HepG2 (cell line): Measurements from ENCODE around the gene DOP1B. TPM values are rescaled to one million over a fixed set of nuclear protein-coding genes. Genes with fewer than 3 reads are reported as not detected.

Source experiments
- ATAC-seq: fragments of 200-7000 bp; cut with Tn5 transposase; 3 replicates; pipeline ENCODE4 v1.9.1; 2020; ENCODE audit warnings: mild to moderate bottlenecking, moderate library complexity
- BruUV-seq: library from RNA; stranded (reverse); fragments of 400-500 nt; replicated peaks from 2 replicates; lab custom pipeline; 2021; lab: Mats Ljungman, UMichigan
- CTCF ChIA-PET: fragments of 300-600 bp; formaldehyde crosslinking; extraction: SDS; loops from one replicate; lab custom pipeline; 2021; ENCODE audit warnings: low total read pairs, inconsistent platforms, low intra/inter-chr PET ratio; lab: Yijun Ruan, JAX
- POLR2A ChIA-PET: fragments of 350-600 bp; sonication (Branson Sonifier 250); formaldehyde crosslinking; loops from one replicate; lab custom pipeline; 2020; ENCODE audit warnings: antibody characterized with exemption, inconsistent platforms; lab: Yijun Ruan, JAX
- DNase-seq: peaks from one replicate; pipeline ENCODE4 v3.0.0-alpha.2; 2015; ENCODE audit warnings: low spot score
- FAIRE-seq: peaks from 3 replicates; lab custom pipeline; 2011; peaks lifted over from hg19 to GRCh38; lab: Jason Lieb, UNC
- H2AFZ ChIP-seq: one replicate; pipeline ENCODE4 v1.6.1; 2011; ENCODE audit warnings: low read length, inconsistent platforms
- H3K27ac ChIP-seq: fragments of 300-600 bp; 3 replicates; pipeline ENCODE4 v1.8.0; 2011; ENCODE audit warnings: mixed run types, mild to moderate bottlenecking, mixed read lengths, low read length, inconsistent platforms; ENCODE audit not compliant: insufficient read depth; ENCODE audit errors: extremely low read length
- H3K27me3 ChIP-seq, 2 experiments: fragments of 200-600 bp in 1 of 2; 2 replicates in 1 of 2; 3 replicates in 1 of 2; pipeline versions ENCODE4 v1.6.0 to v1.8.0; 2011; ENCODE audit warnings: low read length in 2 of 2, mild to moderate bottlenecking in 2 of 2, moderate library complexity in 2 of 2, inconsistent platforms in 1 of 2; ENCODE audit not compliant: insufficient read depth in 2 of 2, control insufficient read depth in 1 of 2
- H3K36me3 ChIP-seq, 2 experiments: fragments of 200-600 bp in 1 of 2; replicated peaks in 1 of 2; 2 replicates in 1 of 2; 3 replicates in 1 of 2; pipeline versions ENCODE4 v1.5.1 to v1.8.0; 2011; ENCODE audit warnings: low read length in 2 of 2, inconsistent platforms in 1 of 2; ENCODE audit not compliant: insufficient read depth in 2 of 2, control insufficient read depth in 1 of 2
- H3K4me1 ChIP-seq: 2 replicates; pipeline ENCODE4 v1.5.1; 2012; ENCODE audit warnings: low read length, inconsistent platforms; ENCODE audit not compliant: insufficient read depth
- H3K4me2 ChIP-seq: 2 replicates; pipeline ENCODE4 v1.6.0; 2011; ENCODE audit warnings: low read depth, low read length, inconsistent platforms
- H3K4me3 ChIP-seq, 3 experiments: fragments of 200-600 bp in 1 of 3; sonication (generic), shearing (Covaris generic) in 1 of 3; replicated peaks in 1 of 3; 2 replicates each; pipeline ENCODE4 v1.5.1; 2011 to 2016; ENCODE audit warnings: low read length in 3 of 3, inconsistent platforms in 2 of 3, low read depth in 2 of 3, mild to moderate bottlenecking in 2 of 3, control low read depth in 1 of 3, mixed read lengths in 1 of 3; ENCODE audit not compliant: insufficient read depth in 1 of 3
- H3K79me2 ChIP-seq: one replicate; pipeline ENCODE4 v1.6.1; 2011; ENCODE audit warnings: low read length, inconsistent platforms; ENCODE audit not compliant: insufficient read depth
- H3K9ac ChIP-seq: 2 replicates; pipeline ENCODE4 v1.6.0; 2011; ENCODE audit warnings: mild to moderate bottlenecking, low read depth, low read length, inconsistent platforms; ENCODE audit not compliant: insufficient read depth
- H3K9me3 ChIP-seq: 2 replicates; pipeline ENCODE4 v1.5.1; 2012; ENCODE audit warnings: mild to moderate bottlenecking, low read length
- H4K20me1 ChIP-seq: 2 replicates; pipeline ENCODE4 v1.6.0; 2011; ENCODE audit warnings: inconsistent platforms, mild to moderate bottlenecking, low read length, moderate library complexity; ENCODE audit not compliant: insufficient read depth
- HOXD1 ChIP-seq: sonication (generic); formaldehyde crosslinking; IDR thresholded peaks from 2 replicates; pipeline ENCODE4 v1.5.0; 2020; ENCODE audit warnings: missing genetic modification reagents
- JUN ChIP-seq: sonication (generic); formaldehyde crosslinking; IDR thresholded peaks from 2 replicates; pipeline ENCODE4 v1.4.0; 2020; ENCODE audit warnings: mild to moderate bottlenecking, missing genetic modification reagents
- MAFF ChIP-seq: IDR thresholded peaks from 2 replicates; pipeline ENCODE4 v1.6.1; 2011; ENCODE audit warnings: low read depth, low read length, improper control_type of control experiment
- MAFG ChIP-seq: sonication (generic); formaldehyde crosslinking; IDR thresholded peaks from 2 replicates; pipeline ENCODE4 v1.5.1; 2020; ENCODE audit warnings: mild to moderate bottlenecking, missing genetic modification reagents
- MAFK ChIP-seq, 2 experiments: IDR thresholded peaks in 1 of 2; conservative IDR thresholded peaks in 1 of 2; 2 replicates each; pipeline ENCODE4 v1.6.1; 2011; ENCODE audit warnings: improper control_type of control experiment in 2 of 2, low read length in 2 of 2
- MIER3 ChIP-seq: IDR thresholded peaks from 2 replicates; pipeline ENCODE4 v1.6.1; 2016; ENCODE audit warnings: missing compliant biosample characterization, borderline replicate concordance
- POLR2A ChIP-seq, 2 experiments: IDR thresholded peaks; 2 replicates each; pipeline ENCODE4 v1.6.1; 2011; ENCODE audit warnings: low read depth in 2 of 2, low read length in 2 of 2, mild to moderate bottlenecking in 1 of 2, moderate library complexity in 1 of 2; ENCODE audit not compliant: insufficient read depth in 1 of 2
- TBP ChIP-seq: sonication (generic); formaldehyde crosslinking; IDR thresholded peaks from 2 replicates; pipeline ENCODE4 v1.5.0; 2020; ENCODE audit warnings: missing genetic modification reagents
- ZBTB25 ChIP-seq: IDR thresholded peaks from 2 replicates; pipeline ENCODE4 v1.6.1; 2018; ENCODE audit warnings: missing genetic modification reagents
- ZNF235 ChIP-seq: sonication (generic); formaldehyde crosslinking; IDR thresholded peaks from 2 replicates; pipeline ENCODE4 v1.8.1; 2023; ENCODE audit warnings: mild to moderate bottlenecking, missing genetic modification reagents, borderline replicate concordance
- ZSCAN20 ChIP-seq: sonication (generic); formaldehyde crosslinking; IDR thresholded peaks from 2 replicates; pipeline ENCODE4 v1.4.0; 2020; ENCODE audit warnings: missing genetic modification reagents, mild to moderate bottlenecking, borderline replicate concordance
- ZSCAN21 ChIP-seq: sonication (generic); formaldehyde crosslinking; IDR thresholded peaks from 2 replicates; pipeline ENCODE4 v1.8.0; 2022; ENCODE audit warnings: mild to moderate bottlenecking, missing genetic modification reagents, moderate library complexity, borderline replicate concordance
- WGBS: methylation state at CpG from one replicate; pipeline ENCODE4 v1.1.6; 2017; ENCODE audit warnings: low lambda C conversion rate; 5-methylcytosine and 5-hydroxymethylcytosine counted together
- in situ Hi-C: cut with HindIII; loops from 2 replicates; pipeline ENCODE4 v1.10.0; 2017; ENCODE audit warnings: low pct_unique_long_range_greater_than_20kb; ENCODE audit not compliant: extremely low pct_ligation_motif_present
- intact Hi-C: fragments of 100-400 bp; cut with micrococcal nuclease; formaldehyde crosslinking; loops from one replicate; pipeline ENCODE4 v1.10.0; 2022; ENCODE audit not compliant: unreplicated experiment
- polyA plus RNA-seq, 8 experiments: library from polyadenylated mRNA; depleted of rRNA in 3 of 8; stranded (reverse) in 7 of 8; unstranded in 1 of 8; fragments of >200 nt; fragmentation: Illumina TruSeq in 4 of 8; extraction: Trizol in 4 of 8; gene quantifications; 2 replicates each; pipeline versions ENCODE4 v1.2.1 to v1.2.3, GENCODE V29; 2011 to 2016; ENCODE audit warnings: low read depth in 4 of 8, missing spikeins in 1 of 8, mixed read lengths in 1 of 8; ENCODE audit not compliant: insufficient read depth in 1 of 8
- total RNA-seq, 5 experiments: library from RNA; depleted of rRNA; stranded (reverse); fragments of >200 nt; fragmentation: Illumina TruSeq; extraction: Trizol; gene quantifications; 2 replicates each; pipeline ENCODE4 v1.2.3, GENCODE V29; 2016; ENCODE audit warnings: low read depth in 1 of 5
- TF ChIP-seq, protein P1 (sequence below): IDR thresholded peaks from 2 replicates; pipeline ENCODE4 v1.6.1; 2016; ENCODE audit warnings: missing compliant biosample characterization, missing genetic modification reagents, borderline replicate concordance
- TF ChIP-seq, protein P2 (sequence below): sonication (generic); formaldehyde crosslinking; IDR thresholded peaks from 2 replicates; pipeline ENCODE4 v1.5.0; 2020; ENCODE audit warnings: missing genetic modification reagents
- TF ChIP-seq, protein P3 (sequence below): sonication (generic); formaldehyde crosslinking; IDR thresholded peaks from 2 replicates; pipeline ENCODE4 v1.4.0; 2020; ENCODE audit warnings: missing genetic modification reagents, borderline replicate concordance

DOP1B gene
- total and polyA plus RNA-seq, 2 of the 13 experiments (the other 11 are each of a cell fraction or from before 2014, with no cell fraction given), result 2.8 to 3.2 TPM

- DNase-seq (no peak), ATAC-seq (no peak), FAIRE-seq (no peak)
- POLR2A ChIA-PET, result no interaction called here
- Histone ChIP-seq H2AFZ (no peak overlapping the region), H3K4me1 (no peaks in the 10 kb centered on the region), H3K36me3 (peaks cover 0 to 2% of the 10 kb centered on the region in 2 experiments; a peak in 2 of 5 replicates), H3K9me3 (no peaks in the 10 kb centered on the region), H3K4me3 (no peak overlapping the region), H3K9ac (no peak overlapping the region), H4K20me1 (no peaks in the 10 kb centered on the region), H3K79me2 (no peaks in the 10 kb centered on the region), H3K27me3 (no peaks in the 10 kb centered on the region), H3K4me2 (no peak overlapping the region), H3K27ac (no peak overlapping the region)
- BruUV-seq, result no TSS peak
- CTCF ChIA-PET, result no interaction called here
- in situ Hi-C loops (no loop called here), intact Hi-C loops (no loop called here)
- WGBS, result 90% methylated on average over 4 of the region's 7 CpGs
- TF ChIP-seq, protein P1, sequence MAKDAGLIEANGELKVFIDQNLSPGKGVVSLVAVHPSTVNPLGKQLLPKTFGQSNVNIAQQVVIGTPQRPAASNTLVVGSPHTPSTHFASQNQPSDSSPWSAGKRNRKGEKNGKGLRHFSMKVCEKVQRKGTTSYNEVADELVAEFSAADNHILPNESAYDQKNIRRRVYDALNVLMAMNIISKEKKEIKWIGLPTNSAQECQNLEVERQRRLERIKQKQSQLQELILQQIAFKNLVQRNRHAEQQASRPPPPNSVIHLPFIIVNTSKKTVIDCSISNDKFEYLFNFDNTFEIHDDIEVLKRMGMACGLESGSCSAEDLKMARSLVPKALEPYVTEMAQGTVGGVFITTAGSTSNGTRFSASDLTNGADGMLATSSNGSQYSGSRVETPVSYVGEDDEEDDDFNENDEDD (CRISPR knock-in tag), result no peak
- no peak for TF ChIP-seq ZSCAN20 (CRISPR knock-in tag)
- no peak for TF ChIP-seq HOXD1
- no peak for TF ChIP-seq TBP (CRISPR knock-in tag)
- no peak for TF ChIP-seq MIER3
- peak; percentile 75 for TF ChIP-seq MAFF
- no peak for TF ChIP-seq MAFG
- no peak for TF ChIP-seq POLR2A (IDR thresholded peaks at IDR 0.05; ENCODE audit: insufficient read depth in 1 of 2, low read depth in 2 of 2, low read length in 2 of 2)
- TF ChIP-seq ZBTB25 (CRISPR knock-in tag), result no peak
- TF ChIP-seq, protein P2, sequence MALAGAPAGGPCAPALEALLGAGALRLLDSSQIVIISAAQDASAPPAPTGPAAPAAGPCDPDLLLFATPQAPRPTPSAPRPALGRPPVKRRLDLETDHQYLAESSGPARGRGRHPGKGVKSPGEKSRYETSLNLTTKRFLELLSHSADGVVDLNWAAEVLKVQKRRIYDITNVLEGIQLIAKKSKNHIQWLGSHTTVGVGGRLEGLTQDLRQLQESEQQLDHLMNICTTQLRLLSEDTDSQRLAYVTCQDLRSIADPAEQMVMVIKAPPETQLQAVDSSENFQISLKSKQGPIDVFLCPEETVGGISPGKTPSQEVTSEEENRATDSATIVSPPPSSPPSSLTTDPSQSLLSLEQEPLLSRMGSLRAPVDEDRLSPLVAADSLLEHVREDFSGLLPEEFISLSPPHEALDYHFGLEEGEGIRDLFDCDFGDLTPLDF (CRISPR knock-in tag), result no peak
- peak; percentile 55 to 90; a peak in 3 of 4 replicates for TF ChIP-seq MAFK (conservative IDR thresholded peaks at IDR 0.05 in 1 of 2, IDR thresholded peaks at IDR 0.05 in 1 of 2; ENCODE audit: low read length in 2 of 2)
- no peak for TF ChIP-seq JUN (CRISPR knock-in tag)
- TF ChIP-seq ZNF235 (CRISPR knock-in tag), result no peak
- TF ChIP-seq, protein P3, sequence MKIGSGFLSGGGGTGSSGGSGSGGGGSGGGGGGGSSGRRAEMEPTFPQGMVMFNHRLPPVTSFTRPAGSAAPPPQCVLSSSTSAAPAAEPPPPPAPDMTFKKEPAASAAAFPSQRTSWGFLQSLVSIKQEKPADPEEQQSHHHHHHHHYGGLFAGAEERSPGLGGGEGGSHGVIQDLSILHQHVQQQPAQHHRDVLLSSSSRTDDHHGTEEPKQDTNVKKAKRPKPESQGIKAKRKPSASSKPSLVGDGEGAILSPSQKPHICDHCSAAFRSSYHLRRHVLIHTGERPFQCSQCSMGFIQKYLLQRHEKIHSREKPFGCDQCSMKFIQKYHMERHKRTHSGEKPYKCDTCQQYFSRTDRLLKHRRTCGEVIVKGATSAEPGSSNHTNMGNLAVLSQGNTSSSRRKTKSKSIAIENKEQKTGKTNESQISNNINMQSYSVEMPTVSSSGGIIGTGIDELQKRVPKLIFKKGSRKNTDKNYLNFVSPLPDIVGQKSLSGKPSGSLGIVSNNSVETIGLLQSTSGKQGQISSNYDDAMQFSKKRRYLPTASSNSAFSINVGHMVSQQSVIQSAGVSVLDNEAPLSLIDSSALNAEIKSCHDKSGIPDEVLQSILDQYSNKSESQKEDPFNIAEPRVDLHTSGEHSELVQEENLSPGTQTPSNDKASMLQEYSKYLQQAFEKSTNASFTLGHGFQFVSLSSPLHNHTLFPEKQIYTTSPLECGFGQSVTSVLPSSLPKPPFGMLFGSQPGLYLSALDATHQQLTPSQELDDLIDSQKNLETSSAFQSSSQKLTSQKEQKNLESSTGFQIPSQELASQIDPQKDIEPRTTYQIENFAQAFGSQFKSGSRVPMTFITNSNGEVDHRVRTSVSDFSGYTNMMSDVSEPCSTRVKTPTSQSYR (CRISPR knock-in tag), result no peak
- no peak for TF ChIP-seq ZSCAN21 (CRISPR knock-in tag)
These were observed 19.3 kb downstream of the DOP1B start for GRCh38 chr21:36175771-36176565.
